Kidney epithelial cell (primary cell): Measurements from ENCODE around the gene USP13. TPM values are rescaled to one million over a fixed set of nuclear protein-coding genes. Genes with fewer than 3 reads are reported as not detected.
"Not testable (repeated sequence)": the region's sequence is repeated elsewhere in the genome, so short reads cannot be mapped to it uniquely, and the experiment has no call there.

Source experiments
- DNase-seq: peaks from one replicate; pipeline ENCODE4 v3.0.0-alpha.2; 2010; ENCODE audit warnings: low read depth
- H3K27me3 ChIP-seq: 2 replicates; pipeline ENCODE4 v1.6.0; 2011; ENCODE audit warnings: low read length; ENCODE audit not compliant: control insufficient read depth, insufficient read depth
- H3K36me3 ChIP-seq: 2 replicates; pipeline ENCODE4 v1.5.1; 2011; ENCODE audit warnings: low read length; ENCODE audit not compliant: control insufficient read depth, insufficient read depth
- H3K4me3 ChIP-seq: 2 replicates; pipeline ENCODE4 v1.5.1; 2011; ENCODE audit warnings: low read depth, mild to moderate bottlenecking, control low read depth, low read length
- CTCF ChIP-seq: IDR thresholded peaks from 2 replicates; pipeline ENCODE4 v1.5.1; 2011; ENCODE audit warnings: mild to moderate bottlenecking, moderate library complexity, low read length, control low read depth, inconsistent platforms; ENCODE audit not compliant: insufficient read depth, poor library complexity, severe bottlenecking
- total RNA-seq: library from RNA; depleted of rRNA; stranded (reverse); fragments of >200 nt; gene quantifications from 2 replicates; pipeline ENCODE4 v1.2.3, GENCODE V29; 2015

The USP13 gene
- total RNA-seq, 1 donor from 2014 or later: 6.4 TPM

- H3K27me3 ChIP-seq: no peaks in the 10 kb centered on the region
- TF ChIP-seq CTCF: no peak
Observed at GRCh38 chr3:179772297-179772696, 119.5 kb downstream of the USP13 start.

GRCh38 chr3:179775416-179776122 lies 122.7 kb downstream of the USP13 start:
- Histone ChIP-seq H3K27me3 (no peaks in the 10 kb centered on the region), H3K4me3 (no peak overlapping the region), H3K36me3 (no peaks in the 10 kb centered on the region)
- TF ChIP-seq CTCF: no peak
- no peak for DNase-seq

More at GRCh38 chr3:179772297-179772696, 119.5 kb downstream of the USP13 start:
- Histone ChIP-seq H3K36me3 (no peaks in the 10 kb centered on the region), H3K4me3 (no peak overlapping the region)
- no peak for DNase-seq

- not testable (repeated sequence) for H3K27me3 ChIP-seq, H3K36me3 ChIP-seq, DNase-seq, H3K4me3 ChIP-seq
Observed at GRCh38 chr3:179782841-179783240, 130.0 kb downstream of the USP13 start.

- DNase-seq: no peak
Observed at GRCh38 chr3:179788996-179789395, 136.2 kb downstream of the USP13 start.

GRCh38 chr3:179791793-179792192 lies 139.0 kb downstream of the USP13 start:
- no peaks in the 10 kb centered on the region for H3K36me3 ChIP-seq
- DNase-seq: no peak
- no peaks in the 10 kb centered on the region for H3K27me3 ChIP-seq
- no peak for TF ChIP-seq CTCF
- H3K4me3 ChIP-seq: no peak overlapping the region

More at GRCh38 chr3:179788996-179789395, 136.2 kb downstream of the USP13 start:
- Histone ChIP-seq H3K4me3 (no peak overlapping the region), H3K27me3 (no peaks in the 10 kb centered on the region), H3K36me3 (no peaks in the 10 kb centered on the region)
- no peak for TF ChIP-seq CTCF

GRCh38 chr3:179794355-179794754 lies 141.5 kb downstream of the USP13 start:
- Histone ChIP-seq H3K4me3 (no peak overlapping the region), H3K27me3 (no peaks in the 10 kb centered on the region), H3K36me3 (no peaks in the 10 kb centered on the region)
- DNase-seq: no peak
- TF ChIP-seq CTCF: no peak
